ENCODE measurements around the gene NR2F6. TPM values are rescaled to one million over a fixed set of nuclear protein-coding genes. Genes with fewer than 3 reads are reported as not detected.

NR2F6 gene
- total RNA-seq, 1 donor from 2014 or later = 72.8 TPM

- Histone ChIP-seq H3K36me3 (ENCODE audit: insufficient read depth, low read length) (peaks cover 5% of the 10 kb centered on the region), H3K9me3 (ENCODE audit: insufficient read depth, low read depth, low read length) (no peaks in the 10 kb centered on the region), H2AFZ (ENCODE audit: low read depth, low read length) (peak within 1 kb of the TSS; percentile 85), H3K9ac (ENCODE audit: low read length) (peak within 1 kb of the TSS; percentile 89), H4K20me1 (ENCODE audit: insufficient read depth, low read length) (no peaks in the 10 kb centered on the region), H3K4me2 (ENCODE audit: low read length) (peak within 1 kb of the TSS; percentile 92), H3K4me3 (ENCODE audit: insufficient read depth, low read depth, low read length) (peak within 1 kb of the TSS; percentile 95), H3K27ac (ENCODE audit: low read depth, low read length) (peak within 1 kb of the TSS; percentile 72), H3K4me1 (ENCODE audit: insufficient read depth, low read length) (no peaks in the 10 kb centered on the region), H3K79me2 (ENCODE audit: insufficient read depth, low read length) (peaks cover 16% of the 10 kb centered on the region), H3K27me3 (ENCODE audit: insufficient read depth, low read length) (no peaks in the 10 kb centered on the region)
- TF ChIP-seq CTCF (IDR thresholded peaks at IDR 0.05; ENCODE audit: insufficient read depth, low read depth, low read length) = no peak
- TF ChIP-seq EZH2 (IDR thresholded peaks at IDR 0.05; ENCODE audit: insufficient read depth, low read length) = peak; percentile 95
- DNase-seq (ENCODE audit: low read depth) = peak; percentile 100
- H3K9me3 Mint-ChIP-seq (ENCODE audit: unreplicated experiment) = no peaks in the 10 kb centered on the region
- H3K36me3 Mint-ChIP-seq (ENCODE audit: low read depth, unreplicated experiment) = peaks cover 3% of the 10 kb centered on the region
- H3K27ac Mint-ChIP-seq (ENCODE audit: unreplicated experiment) = peak within 1 kb of the TSS; percentile 94
- H3K27me3 Mint-ChIP-seq (ENCODE audit: low read depth, unreplicated experiment) = no peaks in the 10 kb centered on the region
- peaks cover 2% of the 10 kb centered on the region for H3K4me1 Mint-ChIP-seq (ENCODE audit: low read depth, unreplicated experiment)
- H3K4me3 Mint-ChIP-seq (ENCODE audit: unreplicated experiment) = peak within 1 kb of the TSS; percentile 96
- FAIRE-seq = peak; percentile 82
These were observed 21.5 kb upstream of the NR2F6 start, which contains the start of gene BABAM1 for GRCh38 chr19:17266975-17267788. Gene BABAM1, plus strand, starts transcription at chr19:17267443. Its CDS starts 1,364 bp downstream, at chr19:17268807.

- no peak overlapping the region for H3K9ac ChIP-seq (ENCODE audit: low read length)
- H3K79me2 ChIP-seq (ENCODE audit: insufficient read depth, low read length) = peaks cover 16% of the 10 kb centered on the region
- peaks cover 2% of the 10 kb centered on the region for H3K4me1 Mint-ChIP-seq (ENCODE audit: low read depth, unreplicated experiment)
- no peaks in the 10 kb centered on the region for H3K9me3 ChIP-seq (ENCODE audit: insufficient read depth, low read depth, low read length)
- peaks cover 5% of the 10 kb centered on the region for H3K36me3 ChIP-seq (ENCODE audit: insufficient read depth, low read length)
- no peaks in the 10 kb centered on the region for H3K4me1 ChIP-seq (ENCODE audit: insufficient read depth, low read length)
- H4K20me1 ChIP-seq (ENCODE audit: insufficient read depth, low read length) = no peaks in the 10 kb centered on the region
- no peak overlapping the region for H3K27ac ChIP-seq (ENCODE audit: low read depth, low read length)
- no peak for TF ChIP-seq EZH2 (IDR thresholded peaks at IDR 0.05; ENCODE audit: insufficient read depth, low read length)
- H3K4me3 ChIP-seq (ENCODE audit: insufficient read depth, low read depth, low read length) = no peak overlapping the region
- no peaks in the 10 kb centered on the region for H3K27me3 Mint-ChIP-seq (ENCODE audit: low read depth, unreplicated experiment)
- peak overlapping the region; percentile 96 for H3K4me3 Mint-ChIP-seq (ENCODE audit: unreplicated experiment)
- H3K9me3 Mint-ChIP-seq (ENCODE audit: unreplicated experiment) = no peaks in the 10 kb centered on the region
- H3K27me3 ChIP-seq (ENCODE audit: insufficient read depth, low read length) = no peaks in the 10 kb centered on the region
- H3K27ac Mint-ChIP-seq (ENCODE audit: unreplicated experiment) = no peak overlapping the region
- peaks cover 3% of the 10 kb centered on the region for H3K36me3 Mint-ChIP-seq (ENCODE audit: low read depth, unreplicated experiment)
- H3K4me2 ChIP-seq (ENCODE audit: low read length) = no peak overlapping the region
- peak overlapping the region; percentile 30 for H2AFZ ChIP-seq (ENCODE audit: low read depth, low read length)
- DNase-seq (ENCODE audit: low read depth) (no peak), FAIRE-seq (no peak)
These were observed 20.9 kb upstream of the NR2F6 start for GRCh38 chr19:17266589-17266974.

- no peak overlapping the region for H3K27ac Mint-ChIP-seq (ENCODE audit: unreplicated experiment)
- no peaks in the 10 kb centered on the region for H3K9me3 ChIP-seq (ENCODE audit: insufficient read depth, low read depth, low read length)
These were observed 20.3 kb upstream of the NR2F6 start for GRCh38 chr19:17266026-17266425.

More at GRCh38 chr19:17266026-17266425, 20.3 kb upstream of the NR2F6 start:
- FAIRE-seq = no peak
- no peak overlapping the region for H3K4me3 ChIP-seq (ENCODE audit: insufficient read depth, low read depth, low read length)
- H3K4me1 ChIP-seq (ENCODE audit: insufficient read depth, low read length) = no peaks in the 10 kb centered on the region
- Mint-ChIP-seq H3K27me3 (ENCODE audit: low read depth, unreplicated experiment) (no peaks in the 10 kb centered on the region), H3K9me3 (ENCODE audit: unreplicated experiment) (no peaks in the 10 kb centered on the region), H3K4me3 (ENCODE audit: unreplicated experiment) (no peak overlapping the region), H3K36me3 (ENCODE audit: low read depth, unreplicated experiment) (peaks cover 3% of the 10 kb centered on the region), H3K4me1 (ENCODE audit: low read depth, unreplicated experiment) (peaks cover 2% of the 10 kb centered on the region)
- H3K36me3 ChIP-seq (ENCODE audit: insufficient read depth, low read length) = peaks cover under 1% of the 10 kb centered on the region
- H3K4me2 ChIP-seq (ENCODE audit: low read length) = no peak overlapping the region
- H3K9ac ChIP-seq (ENCODE audit: low read length) = no peak overlapping the region
- H2AFZ ChIP-seq (ENCODE audit: low read depth, low read length) = no peak overlapping the region
- H3K27me3 ChIP-seq (ENCODE audit: insufficient read depth, low read length) = no peaks in the 10 kb centered on the region
- no peaks in the 10 kb centered on the region for H4K20me1 ChIP-seq (ENCODE audit: insufficient read depth, low read length)
- peaks cover 16% of the 10 kb centered on the region for H3K79me2 ChIP-seq (ENCODE audit: insufficient read depth, low read length)
- no peak for DNase-seq (ENCODE audit: low read depth)
- no peak overlapping the region for H3K27ac ChIP-seq (ENCODE audit: low read depth, low read length)
- TF ChIP-seq CTCF (IDR thresholded peaks at IDR 0.05; ENCODE audit: insufficient read depth, low read depth, low read length) (no peak), EZH2 (IDR thresholded peaks at IDR 0.05; ENCODE audit: insufficient read depth, low read length) (no peak)

All from astrocyte (in vitro differentiated cells and primary cell).